ENCODE measurements around the gene ELOVL7. TPM values are rescaled to one million over a fixed set of nuclear protein-coding genes. Genes with fewer than 3 reads are reported as not detected.
"Not testable (repeated sequence)": the region's sequence is repeated elsewhere in the genome, so short reads cannot be mapped to it uniquely, and the experiment has no call there.

Gene ELOVL7
- total and polyA plus RNA-seq, 2 donors (not counting 1 experiment from before 2014, with no cell fraction given): 0.21 to 0.54 TPM

- H3K36me3 ChIP-seq (replicated peaks in 1 of 2; ENCODE audit: control extremely low read depth in 1 of 2, control insufficient read depth in 1 of 2, extremely low read depth in 1 of 2, insufficient read depth in 2 of 2, low read length in 1 of 2): no peaks in the 10 kb centered on the region
- no peak overlapping the region for H2AFZ ChIP-seq (ENCODE audit: insufficient read depth, low read depth, low read length, poor library complexity, severe bottlenecking)
- H3K4me1 ChIP-seq (ENCODE audit: control insufficient read depth in 2 of 2, insufficient read depth in 2 of 2, low read length in 2 of 2): no peaks in the 10 kb centered on the region
- H3K9me3 Mint-ChIP-seq (ENCODE audit: insufficient read depth): peaks cover 11% of the 10 kb centered on the region
- H3K27ac ChIP-seq (ENCODE audit: low read length in 2 of 2): no peak overlapping the region
- 72% methylated on average over 3 of the region's 3 CpGs for WGBS (ENCODE audit: insufficient coverage)
- H3K27ac Mint-ChIP-seq: no peak overlapping the region
- no peak overlapping the region for H3K4me2 ChIP-seq (replicated peaks; ENCODE audit: low read depth, low read length, poor library complexity, severe bottlenecking)
- DNase-seq (no peak), ATAC-seq (ENCODE audit: low read depth) (no peak)
- H3K27me3 ChIP-seq (replicated peaks in 1 of 4; ENCODE audit: control extremely low read depth in 1 of 4, control insufficient read depth in 3 of 4, insufficient read depth in 4 of 4, low read length in 3 of 4): peaks cover 0 to 3% (median 0%) of the 10 kb centered on the region in 4 experiments
- H3K4me3 ChIP-seq (ENCODE audit: control extremely low read depth in 1 of 5, extremely low read depth in 1 of 5, insufficient read depth in 1 of 5, low read depth in 2 of 5, low read length in 4 of 5): no peak overlapping the region
- H3K4me1 Mint-ChIP-seq: no peaks in the 10 kb centered on the region
- no peak for TF ChIP-seq EZH2 (IDR thresholded peaks at IDR 0.05; ENCODE audit: borderline replicate concordance, insufficient read depth, low read depth, low read length, poor library complexity, severe bottlenecking)
- TF ChIP-seq, protein P1, sequence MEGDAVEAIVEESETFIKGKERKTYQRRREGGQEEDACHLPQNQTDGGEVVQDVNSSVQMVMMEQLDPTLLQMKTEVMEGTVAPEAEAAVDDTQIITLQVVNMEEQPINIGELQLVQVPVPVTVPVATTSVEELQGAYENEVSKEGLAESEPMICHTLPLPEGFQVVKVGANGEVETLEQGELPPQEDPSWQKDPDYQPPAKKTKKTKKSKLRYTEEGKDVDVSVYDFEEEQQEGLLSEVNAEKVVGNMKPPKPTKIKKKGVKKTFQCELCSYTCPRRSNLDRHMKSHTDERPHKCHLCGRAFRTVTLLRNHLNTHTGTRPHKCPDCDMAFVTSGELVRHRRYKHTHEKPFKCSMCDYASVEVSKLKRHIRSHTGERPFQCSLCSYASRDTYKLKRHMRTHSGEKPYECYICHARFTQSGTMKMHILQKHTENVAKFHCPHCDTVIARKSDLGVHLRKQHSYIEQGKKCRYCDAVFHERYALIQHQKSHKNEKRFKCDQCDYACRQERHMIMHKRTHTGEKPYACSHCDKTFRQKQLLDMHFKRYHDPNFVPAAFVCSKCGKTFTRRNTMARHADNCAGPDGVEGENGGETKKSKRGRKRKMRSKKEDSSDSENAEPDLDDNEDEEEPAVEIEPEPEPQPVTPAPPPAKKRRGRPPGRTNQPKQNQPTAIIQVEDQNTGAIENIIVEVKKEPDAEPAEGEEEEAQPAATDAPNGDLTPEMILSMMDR (IDR thresholded peaks at IDR 0.05): no peak
- ChIA-PET CTCF (no interaction called here), POLR2A (no interaction called here)
- no peaks in the 10 kb centered on the region for H3K79me2 ChIP-seq (ENCODE audit: control insufficient read depth, insufficient read depth, low read length)
- peaks cover 4% of the 10 kb centered on the region for H3K27me3 Mint-ChIP-seq
- H3K9me3 ChIP-seq (ENCODE audit: control extremely low read depth in 1 of 3, control insufficient read depth in 2 of 3, insufficient read depth in 1 of 3, low read length in 2 of 3): peaks cover 0 to 12% (median 8%) of the 10 kb centered on the region in 3 donors
- H3K4me3 Mint-ChIP-seq: no peak overlapping the region
- H4K20me1 ChIP-seq (ENCODE audit: control insufficient read depth, insufficient read depth, low read length, poor library complexity, severe bottlenecking): no peaks in the 10 kb centered on the region
- intact Hi-C loops (cut with micrococcal nuclease): no loop called here
- no peak overlapping the region for H3K9ac ChIP-seq (ENCODE audit: low read length)
These were observed 105.1 kb downstream of the ELOVL7 start for GRCh38 chr5:60738933-60739332.

DNA sequence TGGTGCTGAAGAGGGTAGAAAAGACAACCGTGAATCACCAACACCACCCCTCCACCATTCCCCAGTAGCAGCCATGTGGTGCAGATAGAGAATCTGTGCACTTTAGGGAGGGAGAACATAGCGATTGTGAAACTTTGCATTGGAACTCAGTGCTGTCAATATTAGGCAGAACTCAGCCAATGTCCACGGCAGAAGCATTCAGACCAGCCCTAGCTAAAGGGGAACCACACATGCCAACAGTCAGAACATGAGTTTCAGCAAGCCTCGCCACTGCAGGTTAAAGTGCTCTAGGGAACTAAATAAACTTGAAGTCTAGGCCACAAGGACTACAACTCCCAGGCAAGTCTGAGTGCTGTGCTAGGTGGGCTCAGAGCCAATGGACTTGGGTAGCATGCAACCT is 105.6 kb downstream of the ELOVL7 start:
- Histone ChIP-seq H3K36me3 (replicated peaks in 1 of 2; ENCODE audit: control extremely low read depth in 1 of 2, control insufficient read depth in 1 of 2, extremely low read depth in 1 of 2, insufficient read depth in 2 of 2, low read length in 1 of 2) (no peaks in the 10 kb centered on the region), H3K79me2 (ENCODE audit: control insufficient read depth, insufficient read depth, low read length) (no peaks in the 10 kb centered on the region), H2AFZ (ENCODE audit: insufficient read depth, low read depth, low read length, poor library complexity, severe bottlenecking) (no peak overlapping the region), H4K20me1 (ENCODE audit: control insufficient read depth, insufficient read depth, low read length, poor library complexity, severe bottlenecking) (no peaks in the 10 kb centered on the region), H3K9me3 (ENCODE audit: control extremely low read depth in 1 of 3, control insufficient read depth in 2 of 3, insufficient read depth in 1 of 3, low read length in 2 of 3) (peaks cover 0 to 12% (median 8%) of the 10 kb centered on the region in 3 donors), H3K4me2 (replicated peaks; ENCODE audit: low read depth, low read length, poor library complexity, severe bottlenecking) (no peak overlapping the region), H3K4me1 (ENCODE audit: control insufficient read depth in 2 of 2, insufficient read depth in 2 of 2, low read length in 2 of 2) (no peaks in the 10 kb centered on the region), H3K27me3 (replicated peaks in 1 of 4; ENCODE audit: control extremely low read depth in 1 of 4, control insufficient read depth in 3 of 4, insufficient read depth in 4 of 4, low read length in 3 of 4) (peaks cover 0 to 3% (median 0%) of the 10 kb centered on the region in 4 experiments), H3K9ac (ENCODE audit: low read length) (no peak overlapping the region), H3K27ac (ENCODE audit: low read length in 2 of 2) (no peak overlapping the region), H3K4me3 (ENCODE audit: control extremely low read depth in 1 of 5, extremely low read depth in 1 of 5, insufficient read depth in 1 of 5, low read depth in 2 of 5, low read length in 4 of 5) (no peak overlapping the region)
- no peak for ATAC-seq (ENCODE audit: low read depth)
- Mint-ChIP-seq H3K9me3 (ENCODE audit: insufficient read depth) (peaks cover 11% of the 10 kb centered on the region), H3K4me1 (no peaks in the 10 kb centered on the region), H3K4me3 (no peak overlapping the region), H3K27ac (no peak overlapping the region), H3K27me3 (peaks cover 4% of the 10 kb centered on the region)
- no peak for DNase-seq
- 59% methylated on average over 3 of the region's 4 CpGs for WGBS (ENCODE audit: insufficient coverage)
- intact Hi-C loops (cut with micrococcal nuclease): no loop called here
- POLR2A ChIA-PET: no interaction called here
- TF ChIP-seq EZH2 (IDR thresholded peaks at IDR 0.05; ENCODE audit: borderline replicate concordance, insufficient read depth, low read depth, low read length, poor library complexity, severe bottlenecking): no peak
- TF ChIP-seq, protein P1 (IDR thresholded peaks at IDR 0.05): no peak
- CTCF ChIA-PET: no interaction called here

- H3K4me3 Mint-ChIP-seq; H3K9ac ChIP-seq (ENCODE audit: low read length); H3K27me3 Mint-ChIP-seq; H3K4me1 ChIP-seq (ENCODE audit: control insufficient read depth in 2 of 2, insufficient read depth in 2 of 2, low read length in 2 of 2); intact Hi-C loops (cut with micrococcal nuclease); H3K36me3 ChIP-seq (replicated peaks in 1 of 2; ENCODE audit: control extremely low read depth in 1 of 2, control insufficient read depth in 1 of 2, extremely low read depth in 1 of 2, insufficient read depth in 2 of 2, low read length in 1 of 2); ATAC-seq (ENCODE audit: low read depth); H3K9me3 Mint-ChIP-seq (ENCODE audit: insufficient read depth); H3K27me3 ChIP-seq (replicated peaks in 1 of 4; ENCODE audit: control extremely low read depth in 1 of 4, control insufficient read depth in 3 of 4, insufficient read depth in 4 of 4, low read length in 3 of 4); H3K27ac ChIP-seq (ENCODE audit: low read length in 2 of 2); H3K4me1 Mint-ChIP-seq; H3K79me2 ChIP-seq (ENCODE audit: control insufficient read depth, insufficient read depth, low read length); H3K4me2 ChIP-seq (replicated peaks; ENCODE audit: low read depth, low read length, poor library complexity, severe bottlenecking); H3K9me3 ChIP-seq (ENCODE audit: control extremely low read depth in 1 of 3, control insufficient read depth in 2 of 3, insufficient read depth in 1 of 3, low read length in 2 of 3); H3K27ac Mint-ChIP-seq; POLR2A ChIA-PET; CTCF ChIA-PET; DNase-seq; H3K4me3 ChIP-seq (ENCODE audit: control extremely low read depth in 1 of 5, extremely low read depth in 1 of 5, insufficient read depth in 1 of 5, low read depth in 2 of 5, low read length in 4 of 5); H2AFZ ChIP-seq (ENCODE audit: insufficient read depth, low read depth, low read length, poor library complexity, severe bottlenecking); H4K20me1 ChIP-seq (ENCODE audit: control insufficient read depth, insufficient read depth, low read length, poor library complexity, severe bottlenecking): not testable (repeated sequence)
These were observed 113.2 kb downstream of the ELOVL7 start for GRCh38 chr5:60730858-60731257.
